K562 (cell line): ENCODE results near the gene RAP2C. TPM values are rescaled to one million over a fixed set of nuclear protein-coding genes. Genes with fewer than 3 reads are reported as not detected.

ENCODE experiments used
- ATAC-seq: fragments of 200-7000 bp; cut with Tn5 transposase; 3 replicates; pipeline ENCODE4 v1.9.1; 2020; ENCODE audit warnings: moderate library complexity
- BruUV-seq: library from RNA; stranded (reverse); fragments of 400-500 nt; replicated peaks from 2 replicates; lab custom pipeline; 2021; lab: Mats Ljungman, UMichigan
- CTCF ChIA-PET: fragments of 300-600 bp; formaldehyde crosslinking; extraction: SDS; loops from one replicate; lab custom pipeline; 2021; ENCODE audit warnings: low intra/inter-chr PET ratio; lab: Yijun Ruan, JAX
- POLR2A ChIA-PET: fragments of 300-600, 350-650 bp; sonication (Branson Sonifier 250); formaldehyde crosslinking; extraction: SDS; loops from one replicate; lab custom pipeline; 2021; ENCODE audit warnings: antibody characterized with exemption, inconsistent platforms; lab: Yijun Ruan, JAX
- DNase-seq, 4 experiments: peaks; one replicate each; pipeline versions ENCODE4 v3.0.0 to v3.0.0-alpha.2; 2011 to 2018; ENCODE audit warnings: low spot score in 3 of 4, mixed read lengths in 3 of 4; ENCODE audit errors: extremely low read depth in 1 of 4
- FAIRE-seq: peaks from 2 replicates; lab custom pipeline; 2011; peaks lifted over from hg19 to GRCh38; lab: Jason Lieb, UNC
- H2AFZ ChIP-seq: 2 replicates; pipeline ENCODE4 v1.6.0; 2011; ENCODE audit warnings: low read depth, low read length, control low read depth, inconsistent platforms
- H3K27ac ChIP-seq: fragments of 200-600 bp; 3 replicates; pipeline ENCODE4 v1.8.0; 2011; ENCODE audit warnings: low read depth, mild to moderate bottlenecking, control low read depth, inconsistent platforms, low read length, moderate library complexity, mixed read lengths; ENCODE audit errors: extremely low read depth
- H3K27me3 ChIP-seq, 2 experiments: fragments of 300-600 bp in 1 of 2; 2 replicates in 1 of 2; 3 replicates in 1 of 2; pipeline versions ENCODE4 v1.6.0 to v1.8.0; 2011; ENCODE audit warnings: inconsistent platforms in 2 of 2, low read length in 2 of 2, mild to moderate bottlenecking in 1 of 2, mixed read lengths in 1 of 2, moderate library complexity in 1 of 2; ENCODE audit not compliant: control insufficient read depth in 2 of 2, insufficient read depth in 2 of 2
- H3K36me3 ChIP-seq: fragments of 300-600 bp; 3 replicates; pipeline ENCODE4 v1.8.0; 2011; ENCODE audit warnings: mild to moderate bottlenecking, low read length, inconsistent platforms; ENCODE audit not compliant: control insufficient read depth, insufficient read depth
- H3K4me1 ChIP-seq, 2 experiments: fragments of 200-600 bp in 1 of 2; replicated peaks in 1 of 2; 2 replicates in 1 of 2; 3 replicates in 1 of 2; pipeline versions ENCODE4 v1.5.1 to v1.8.0; 2011; ENCODE audit warnings: inconsistent platforms in 2 of 2, low read length in 2 of 2, mild to moderate bottlenecking in 1 of 2, mixed read lengths in 1 of 2, moderate library complexity in 1 of 2; ENCODE audit not compliant: control insufficient read depth in 2 of 2, insufficient read depth in 2 of 2
- H3K4me2 ChIP-seq: 2 replicates; pipeline ENCODE4 v1.6.1; 2011; ENCODE audit warnings: low read length, control low read depth, inconsistent platforms, mixed read lengths; ENCODE audit not compliant: insufficient read depth
- H3K4me3 ChIP-seq: fragments of 200-600 bp; sonication (generic), shearing (Covaris generic); 2 replicates; pipeline ENCODE4 v1.5.1; 2016; ENCODE audit warnings: control low read depth, inconsistent platforms
- H3K79me2 ChIP-seq: fragments of 200-600 bp; 3 replicates; pipeline ENCODE4 v1.8.0; 2011; ENCODE audit warnings: low read length, inconsistent platforms; ENCODE audit not compliant: control insufficient read depth, insufficient read depth
- H3K9ac ChIP-seq, 2 experiments: 2 replicates each; pipeline versions ENCODE4 v1.6.0 to v1.6.1; 2011; ENCODE audit warnings: low read depth in 2 of 2, low read length in 2 of 2, control low read depth in 1 of 2, inconsistent platforms in 1 of 2, mild to moderate bottlenecking in 1 of 2, mixed read lengths in 1 of 2; ENCODE audit not compliant: insufficient read depth in 1 of 2
- H3K9me1 ChIP-seq: one replicate; pipeline ENCODE4 v1.6.0; 2011; ENCODE audit warnings: inconsistent platforms, mild to moderate bottlenecking, low read length, moderate library complexity; ENCODE audit not compliant: control insufficient read depth, insufficient read depth
- H3K9me3 ChIP-seq: replicated peaks from 2 replicates; pipeline ENCODE4 v1.5.1; 2011; ENCODE audit warnings: low read depth, low read length, inconsistent platforms; ENCODE audit not compliant: control insufficient read depth, insufficient read depth
- H4K20me1 ChIP-seq: replicated peaks from 2 replicates; pipeline ENCODE4 v1.6.1; 2011; ENCODE audit warnings: low read length, inconsistent platforms, mixed read lengths; ENCODE audit not compliant: control insufficient read depth, insufficient read depth
- BCL6 ChIP-seq: fragments of 250-450 bp; sonication (Bioruptor Pico); IDR thresholded peaks from 2 replicates; pipeline ENCODE4 v1.4.0; 2020
- E2F8 ChIP-seq: fragments of 450-650 bp; IDR thresholded peaks from 2 replicates; pipeline ENCODE4 v1.7.1; 2018; ENCODE audit warnings: mild to moderate bottlenecking, low read depth; ENCODE audit not compliant: partially characterized antibody
- ELF2 ChIP-seq: fragments of 250-450 bp; sonication (Bioruptor Pico); IDR thresholded peaks from 2 replicates; pipeline ENCODE4 v1.5.0; 2021; ENCODE audit warnings: mild to moderate bottlenecking
- POLR2B ChIP-seq: fragments of 450-650 bp; IDR thresholded peaks from 2 replicates; pipeline ENCODE4 v1.6.1; 2018; ENCODE audit warnings: low read depth; ENCODE audit not compliant: partially characterized antibody
- POLR2H ChIP-seq: IDR thresholded peaks from 2 replicates; pipeline ENCODE4 v1.6.1; 2016; ENCODE audit warnings: missing genetic modification characterization, low read depth, mild to moderate bottlenecking, control low read depth, missing compliant biosample characterization, moderate library complexity
- RBBP5 ChIP-seq: fragments of 200-600 bp; sonication (generic); IDR thresholded peaks from 2 replicates; pipeline ENCODE4 v1.6.1; 2012; ENCODE audit warnings: borderline replicate concordance, mild to moderate bottlenecking, low read length, control low read depth, inconsistent platforms; ENCODE audit not compliant: insufficient read depth, poor library complexity, severe bottlenecking
- TBP ChIP-seq: optimal IDR thresholded peaks from 2 replicates; pipeline ENCODE3; 2011; ENCODE audit warnings: low read depth, low read length, improper control_type of control experiment
- TOE1 ChIP-seq, 2 experiments: fragments of 450-650 bp in 1 of 2; sonication (generic) in 1 of 2; formaldehyde crosslinking in 1 of 2; IDR thresholded peaks; 2 replicates each; pipeline versions ENCODE4 v1.7.1 to v1.8.0; 2016 to 2022; ENCODE audit warnings: borderline replicate concordance in 2 of 2, mild to moderate bottlenecking in 2 of 2, antibody characterized with exemption in 1 of 2, inconsistent platforms in 1 of 2, low read depth in 1 of 2, missing genetic modification reagents in 1 of 2, moderate library complexity in 1 of 2
- ZBTB8A ChIP-seq: fragments of 450-650 bp; IDR thresholded peaks from 2 replicates; pipeline ENCODE4 v1.6.1; 2018; ENCODE audit warnings: mild to moderate bottlenecking, moderate library complexity; ENCODE audit not compliant: partially characterized antibody
- WGBS: fragments of 100-300 bp; shearing (Covaris generic); methylation state at CpG from one replicate; pipeline ENCODE4 v1.1.6; 2016; ENCODE audit warnings: low coverage, mixed read lengths; ENCODE audit not compliant: insufficient coverage; ENCODE audit errors: missing lambda C conversion rate; 5-methylcytosine and 5-hydroxymethylcytosine counted together
- in situ Hi-C: fragments of 300-500 bp; cut with MboI; formaldehyde crosslinking; loops from 4 replicates; pipeline ENCODE4 v1.15.0; 2018; ENCODE audit warnings: inconsistent platforms, mixed read lengths
- intact Hi-C: fragments of 100-400 bp; cut with micrococcal nuclease; formaldehyde crosslinking; loops from 2 replicates; pipeline ENCODE4 v1.14.2; 2022
- polyA plus RNA-seq, 8 experiments: library from polyadenylated mRNA; depleted of rRNA in 4 of 8; stranded (reverse) in 5 of 8; unstranded in 3 of 8; fragments of >200 nt; fragmentation: Nextera tagmentation in 2 of 8; fragmentation: Illumina TruSeq in 1 of 8; extraction: Ambion mirVana in 2 of 8; extraction: Trizol in 1 of 8; gene quantifications; 2 replicates each; pipeline versions ENCODE4 v1.2.1 to v1.2.3, GENCODE V29; 2011 to 2014; ENCODE audit warnings: inconsistent platforms in 1 of 8, missing spikeins in 1 of 8
- total RNA-seq, 7 experiments: library from RNA; depleted of rRNA in 6 of 7; stranded (reverse); fragments of >200 nt in 6 of 7; fragmentation: Illumina TruSeq in 2 of 7; extraction: Trizol in 2 of 7; gene quantifications; 2 replicates each; pipeline versions ENCODE4 v1.2.1 to v1.2.3, GENCODE V29; 2011 to 2021; ENCODE audit warnings: low replicate concordance in 1 of 7
- TF ChIP-seq, protein P1 (sequence below): sonication (generic); formaldehyde crosslinking; IDR thresholded peaks from 2 replicates; pipeline ENCODE4 v1.8.0; 2023; ENCODE audit warnings: missing genetic modification reagents, mild to moderate bottlenecking, borderline replicate concordance

Gene RAP2C
- total and polyA plus RNA-seq, 9 of the 15 experiments (the other 6 are each of a cell fraction or from before 2014, with no cell fraction given) = 7.8 to 28.6 (median 18.6) TPM

GRCh38 chrX:132217203-132218073, 1.8 kb downstream of the RAP2C start:
- Histone ChIP-seq H3K4me3 (peak overlapping the region; percentile 70), H3K4me2 (peak overlapping the region; percentile 94), H3K27me3 (no peaks in the 10 kb centered on the region), H3K9ac (peak overlapping the region; percentile 86 to 93), H3K4me1 (peaks cover 0 to 4% of the 10 kb centered on the region in 2 experiments; a peak in 2 of 5 replicates), H3K9me3 (no peaks in the 10 kb centered on the region), H3K36me3 (peaks cover 24% of the 10 kb centered on the region), H2AFZ (peak overlapping the region; percentile 89), H4K20me1 (no peaks in the 10 kb centered on the region), H3K79me2 (peaks cover 56% of the 10 kb centered on the region), H3K27ac (peak overlapping the region; percentile 93), H3K9me1 (no peaks in the 10 kb centered on the region)
- DNase-seq (peak; percentile 68 to 92 (median 80)), ATAC-seq (peak; percentile 85), FAIRE-seq (peak; percentile 81)
- in situ Hi-C loops = loop anchor here (5.0 to 10.0 kb wide), 2 partner anchors 133 to 385 kb away; no protein-coding TSS in a partner anchor
- ChIA-PET CTCF (interaction anchor here (0.6 kb wide), 1 partner anchor 45 kb away, joined by 3 read pairs; no protein-coding TSS in a partner anchor), POLR2A (interaction anchor here (0.5 to 1.7 kb wide), 4 partner anchors 11 to 56 kb away, joined by 3 read pairs; no protein-coding TSS in a partner anchor)
- 3% methylated on average over 7 of the region's 74 CpGs for WGBS
- intact Hi-C loops = loop anchor here (1.0 to 5.0 kb wide), 4 partner anchors 195 to 389 kb away; partner anchors contain the start of gene STK26
- no TSS peak for BruUV-seq
- TF ChIP-seq BCL6 (CRISPR knock-in tag) (no peak), TOE1 (IDR thresholded peaks at IDR 0.05; ENCODE audit: borderline replicate concordance) (0 out of 2 replicates have a peak, but pooled peaks have one; percentile 35), TOE1 (CRISPR knock-in tag; IDR thresholded peaks at IDR 0.05; ENCODE audit: borderline replicate concordance, low read depth) (no peak), RBBP5 (peak; percentile 29), E2F8 (no peak), POLR2H (tag) (peak; percentile 32; the same call in 1 of the 2 replicates), ELF2 (no peak), POLR2B (peak; percentile 29), ZBTB8A (no peak), TBP (peak; percentile 46)
- TF ChIP-seq, protein P1, sequence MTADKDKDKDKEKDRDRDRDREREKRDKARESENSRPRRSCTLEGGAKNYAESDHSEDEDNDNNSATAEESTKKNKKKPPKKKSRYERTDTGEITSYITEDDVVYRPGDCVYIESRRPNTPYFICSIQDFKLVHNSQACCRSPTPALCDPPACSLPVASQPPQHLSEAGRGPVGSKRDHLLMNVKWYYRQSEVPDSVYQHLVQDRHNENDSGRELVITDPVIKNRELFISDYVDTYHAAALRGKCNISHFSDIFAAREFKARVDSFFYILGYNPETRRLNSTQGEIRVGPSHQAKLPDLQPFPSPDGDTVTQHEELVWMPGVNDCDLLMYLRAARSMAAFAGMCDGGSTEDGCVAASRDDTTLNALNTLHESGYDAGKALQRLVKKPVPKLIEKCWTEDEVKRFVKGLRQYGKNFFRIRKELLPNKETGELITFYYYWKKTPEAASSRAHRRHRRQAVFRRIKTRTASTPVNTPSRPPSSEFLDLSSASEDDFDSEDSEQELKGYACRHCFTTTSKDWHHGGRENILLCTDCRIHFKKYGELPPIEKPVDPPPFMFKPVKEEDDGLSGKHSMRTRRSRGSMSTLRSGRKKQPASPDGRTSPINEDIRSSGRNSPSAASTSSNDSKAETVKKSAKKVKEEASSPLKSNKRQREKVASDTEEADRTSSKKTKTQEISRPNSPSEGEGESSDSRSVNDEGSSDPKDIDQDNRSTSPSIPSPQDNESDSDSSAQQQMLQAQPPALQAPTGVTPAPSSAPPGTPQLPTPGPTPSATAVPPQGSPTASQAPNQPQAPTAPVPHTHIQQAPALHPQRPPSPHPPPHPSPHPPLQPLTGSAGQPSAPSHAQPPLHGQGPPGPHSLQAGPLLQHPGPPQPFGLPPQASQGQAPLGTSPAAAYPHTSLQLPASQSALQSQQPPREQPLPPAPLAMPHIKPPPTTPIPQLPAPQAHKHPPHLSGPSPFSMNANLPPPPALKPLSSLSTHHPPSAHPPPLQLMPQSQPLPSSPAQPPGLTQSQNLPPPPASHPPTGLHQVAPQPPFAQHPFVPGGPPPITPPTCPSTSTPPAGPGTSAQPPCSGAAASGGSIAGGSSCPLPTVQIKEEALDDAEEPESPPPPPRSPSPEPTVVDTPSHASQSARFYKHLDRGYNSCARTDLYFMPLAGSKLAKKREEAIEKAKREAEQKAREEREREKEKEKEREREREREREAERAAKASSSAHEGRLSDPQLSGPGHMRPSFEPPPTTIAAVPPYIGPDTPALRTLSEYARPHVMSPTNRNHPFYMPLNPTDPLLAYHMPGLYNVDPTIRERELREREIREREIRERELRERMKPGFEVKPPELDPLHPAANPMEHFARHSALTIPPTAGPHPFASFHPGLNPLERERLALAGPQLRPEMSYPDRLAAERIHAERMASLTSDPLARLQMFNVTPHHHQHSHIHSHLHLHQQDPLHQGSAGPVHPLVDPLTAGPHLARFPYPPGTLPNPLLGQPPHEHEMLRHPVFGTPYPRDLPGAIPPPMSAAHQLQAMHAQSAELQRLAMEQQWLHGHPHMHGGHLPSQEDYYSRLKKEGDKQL = no peak
